Measurements from ENCODE around the gene FARSB.
"Not testable (repeated sequence)": the region's sequence is repeated elsewhere in the genome, so short reads cannot be mapped to it uniquely, and the experiment has no call there.

FARSB gene

DNA sequence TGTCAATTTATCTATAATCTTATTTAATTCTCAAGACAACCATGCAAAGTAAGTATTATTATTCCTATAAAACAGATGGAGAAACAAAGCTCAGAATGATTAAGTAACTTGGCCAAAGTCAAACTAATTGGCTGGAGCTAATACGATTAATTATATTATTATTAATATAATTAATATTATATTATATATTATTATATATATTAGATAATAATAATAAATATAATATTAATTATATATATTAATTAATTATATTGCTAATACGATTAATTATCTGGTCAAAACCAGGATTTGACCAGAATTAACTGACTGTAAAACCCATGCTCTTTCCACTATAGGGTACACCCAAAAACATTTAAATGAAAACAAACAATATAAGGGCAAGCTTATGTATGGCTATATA is 52.4 kb downstream of the FARSB start:
- ATAC-seq = no peak
- Mint-ChIP-seq H3K27me3 (no peaks in the 10 kb centered on the region), H3K36me3 (peaks cover 42% of the 10 kb centered on the region), H3K4me1 (no peaks in the 10 kb centered on the region), H3K4me3 (no peak overlapping the region), H3K9me3 (no peaks in the 10 kb centered on the region), H3K27ac (no peak overlapping the region)

DNA sequence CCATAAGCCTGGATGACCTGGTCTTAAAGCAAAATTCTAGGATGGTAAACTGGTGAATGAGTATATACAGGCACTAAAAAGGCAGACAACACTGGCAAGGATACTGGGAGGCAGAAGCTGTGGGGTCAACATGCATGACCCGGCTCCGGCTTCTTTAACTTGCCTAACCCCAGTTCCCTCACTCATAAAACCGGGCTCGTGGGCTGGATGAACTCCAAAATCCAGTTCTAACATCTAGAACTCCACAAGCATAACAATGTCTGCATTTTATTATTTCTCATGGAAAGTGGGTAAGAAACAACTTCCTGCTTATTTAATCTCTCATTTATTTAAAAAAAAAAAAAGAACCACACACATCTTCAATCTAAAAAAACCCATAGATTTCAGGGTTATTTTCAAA is 57.3 kb downstream of the FARSB start:
- H3K27ac Mint-ChIP-seq = no peak overlapping the region
- ATAC-seq = no peak
- peaks cover 48% of the 10 kb centered on the region for H3K36me3 Mint-ChIP-seq

DNA sequence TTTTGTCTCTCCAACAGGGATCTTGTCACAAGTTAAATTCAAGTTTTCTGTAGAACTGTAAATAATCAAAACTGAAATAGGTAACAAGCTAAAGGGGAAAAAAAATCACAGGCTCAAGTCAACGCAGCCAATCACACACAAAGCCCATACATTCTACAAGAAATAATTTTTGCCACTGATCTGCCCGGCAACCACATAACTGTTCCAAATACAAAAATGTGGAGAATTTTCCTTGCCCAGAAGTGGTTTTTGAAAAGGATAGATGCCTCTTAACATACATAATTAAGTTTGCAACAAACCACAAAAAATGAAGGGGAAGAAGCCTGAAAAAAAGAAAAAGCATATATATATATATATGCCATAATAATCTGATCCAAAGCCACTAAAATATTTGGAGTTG is 60.3 kb downstream of the FARSB start:
- Mint-ChIP-seq H3K27ac (no peak overlapping the region), H3K9me3 (no peaks in the 10 kb centered on the region), H3K36me3 (peaks cover 70% of the 10 kb centered on the region), H3K4me3 (no peak overlapping the region), H3K27me3 (no peaks in the 10 kb centered on the region), H3K4me1 (no peaks in the 10 kb centered on the region)
- no peak for ATAC-seq

More for the DNA sequence above, 57.3 kb downstream of the FARSB start:
- H3K27me3 Mint-ChIP-seq = no peaks in the 10 kb centered on the region
- no peaks in the 10 kb centered on the region for H3K4me1 Mint-ChIP-seq
- no peaks in the 10 kb centered on the region for H3K9me3 Mint-ChIP-seq
- H3K4me3 Mint-ChIP-seq = no peak overlapping the region

DNA sequence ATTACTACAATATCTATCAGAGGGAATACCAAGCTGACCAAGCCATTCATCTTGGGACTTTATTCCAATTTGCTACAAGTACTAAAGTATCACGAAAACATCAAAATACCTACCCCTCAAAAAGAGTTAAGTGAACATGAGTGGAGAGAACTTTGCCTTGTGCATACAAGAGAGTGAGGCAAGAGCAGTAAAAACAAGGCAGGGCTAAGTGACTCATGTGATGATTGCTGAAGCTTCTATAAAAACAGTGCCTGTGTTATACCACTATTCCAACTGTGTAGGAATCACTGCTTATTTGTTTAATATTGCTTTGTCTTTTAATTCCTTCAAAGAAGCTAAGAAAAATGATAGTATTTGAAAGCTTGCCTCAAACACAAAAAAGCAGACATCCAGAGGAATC is 61.2 kb downstream of the FARSB start:
- H3K9me3 Mint-ChIP-seq = no peaks in the 10 kb centered on the region
- no peaks in the 10 kb centered on the region for H3K27me3 Mint-ChIP-seq
- no peaks in the 10 kb centered on the region for H3K4me1 Mint-ChIP-seq
- no peak overlapping the region for H3K4me3 Mint-ChIP-seq
- peaks cover 75% of the 10 kb centered on the region for H3K36me3 Mint-ChIP-seq
- ATAC-seq = no peak
- no peak overlapping the region for H3K27ac Mint-ChIP-seq

DNA sequence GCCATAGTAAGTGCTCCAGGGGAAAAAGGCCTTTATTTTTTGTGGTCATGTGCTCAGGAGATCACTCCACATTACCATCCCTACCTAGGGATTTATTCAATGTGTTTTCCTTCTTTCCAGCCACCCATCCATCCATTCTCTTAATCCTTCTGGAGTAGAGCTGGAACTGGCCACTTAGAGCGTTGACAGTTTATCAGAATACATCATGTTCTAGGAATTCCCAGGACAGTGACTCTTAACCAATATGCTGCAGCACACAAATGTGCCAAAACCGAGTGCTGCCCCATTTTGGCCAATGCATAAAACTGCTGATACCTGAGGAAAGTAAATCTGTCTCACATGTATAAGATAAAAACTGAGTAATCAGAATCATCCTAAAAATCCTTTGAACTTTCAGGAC is 63.7 kb downstream of the FARSB start:
- no peak for ATAC-seq
- Mint-ChIP-seq H3K36me3 (peaks cover 73% of the 10 kb centered on the region), H3K4me3 (no peak overlapping the region), H3K9me3 (no peaks in the 10 kb centered on the region), H3K27ac (no peak overlapping the region), H3K4me1 (peaks cover 5% of the 10 kb centered on the region), H3K27me3 (no peaks in the 10 kb centered on the region)

DNA sequence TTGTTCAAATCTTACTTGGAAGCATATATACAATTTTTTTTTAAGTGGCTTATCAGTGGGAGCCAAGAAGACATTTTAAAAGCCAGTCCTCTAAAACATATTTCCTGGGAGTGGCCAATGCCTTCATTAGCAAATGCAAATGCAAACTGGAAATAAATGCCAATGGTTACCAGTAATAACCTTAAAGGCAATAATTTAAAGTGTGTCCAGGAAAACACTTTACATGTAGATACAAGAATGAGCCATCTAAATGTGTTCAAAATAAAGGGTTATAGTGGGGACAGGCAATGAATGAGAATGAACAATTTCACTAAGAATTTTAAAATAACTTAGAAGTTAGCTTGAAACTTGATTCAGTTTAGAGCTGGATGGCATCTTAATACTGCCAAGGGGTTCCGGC is 64.2 kb downstream of the FARSB start:
- H3K4me3 Mint-ChIP-seq = no peak overlapping the region
- H3K27ac Mint-ChIP-seq = no peak overlapping the region
- H3K4me1 Mint-ChIP-seq = peaks cover 8% of the 10 kb centered on the region
- ATAC-seq = no peak
- peaks cover 79% of the 10 kb centered on the region for H3K36me3 Mint-ChIP-seq
- no peaks in the 10 kb centered on the region for H3K9me3 Mint-ChIP-seq
- H3K27me3 Mint-ChIP-seq = no peaks in the 10 kb centered on the region

DNA sequence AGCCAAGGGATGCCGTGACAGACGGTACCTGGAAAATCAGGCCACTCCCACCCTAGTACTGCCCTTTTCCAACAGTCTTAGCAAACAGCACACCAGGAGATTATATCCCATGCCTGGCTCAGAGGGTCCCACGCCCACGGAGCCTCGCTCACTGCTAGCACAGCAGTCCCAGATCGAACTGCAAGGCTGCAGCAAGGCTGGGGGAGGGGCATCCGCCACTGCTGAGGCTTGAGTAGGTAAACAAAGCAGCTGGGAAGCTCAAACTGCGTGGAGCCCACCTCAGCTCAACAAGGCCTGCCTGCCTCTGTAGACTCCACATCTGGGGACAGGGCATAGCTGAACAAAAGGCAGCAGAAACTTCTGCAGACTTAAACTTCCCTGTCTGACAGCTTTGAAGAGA is 71.3 kb downstream of the FARSB start:
- H3K27me3 Mint-ChIP-seq, ATAC-seq, H3K4me3 Mint-ChIP-seq, H3K27ac Mint-ChIP-seq, H3K9me3 Mint-ChIP-seq: not testable (repeated sequence)
- H3K4me1 Mint-ChIP-seq = peaks cover 16% of the 10 kb centered on the region
- H3K36me3 Mint-ChIP-seq = peaks cover 70% of the 10 kb centered on the region

DNA sequence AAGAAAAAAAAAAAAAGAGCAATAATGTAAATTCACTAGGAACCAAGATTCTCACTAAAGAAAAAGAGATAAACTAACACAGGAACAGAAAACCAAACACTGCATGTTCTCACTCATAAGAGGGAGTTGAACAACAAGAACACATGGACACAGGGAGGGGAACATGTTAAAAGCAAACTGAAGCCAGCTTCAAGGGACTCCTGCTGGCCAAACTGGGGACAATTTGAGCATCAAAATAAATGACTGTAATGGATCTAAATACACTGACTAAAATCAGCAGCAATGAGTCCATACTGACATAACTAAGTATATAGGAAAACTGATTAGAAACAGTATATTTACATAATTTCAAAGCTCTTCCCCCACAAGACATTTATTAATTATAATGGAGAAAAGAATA is 73.0 kb downstream of the FARSB start:
- Mint-ChIP-seq H3K4me3 (no peak overlapping the region), H3K36me3 (peaks cover 65% of the 10 kb centered on the region), H3K27me3 (no peaks in the 10 kb centered on the region), H3K9me3 (no peaks in the 10 kb centered on the region), H3K4me1 (peaks cover 16% of the 10 kb centered on the region), H3K27ac (no peak overlapping the region)
- no peak for ATAC-seq

DNA sequence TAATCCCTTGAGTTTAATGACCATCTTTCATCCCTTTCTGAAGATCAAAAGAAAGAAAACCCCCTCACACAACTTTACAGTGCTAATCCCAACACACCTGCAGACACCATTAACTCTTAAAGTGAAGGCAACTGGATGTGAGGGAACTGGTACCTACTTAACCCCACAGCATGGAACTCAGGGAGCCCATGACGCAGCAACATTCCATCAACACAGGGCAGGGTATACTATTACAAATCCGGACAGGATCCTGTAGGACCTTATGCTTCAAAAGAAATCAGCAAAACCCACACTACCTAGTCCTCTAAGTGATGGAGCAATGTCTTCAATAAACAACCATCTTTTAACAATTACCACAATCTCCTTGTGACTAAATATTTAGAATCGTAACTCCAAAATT is 78.6 kb downstream of the FARSB start:
- H3K4me1 Mint-ChIP-seq = peaks cover 8% of the 10 kb centered on the region
- no peaks in the 10 kb centered on the region for H3K27me3 Mint-ChIP-seq
- H3K27ac Mint-ChIP-seq = no peak overlapping the region
- H3K9me3 Mint-ChIP-seq = no peaks in the 10 kb centered on the region
- no peak overlapping the region for H3K4me3 Mint-ChIP-seq
- no peak for ATAC-seq
- H3K36me3 Mint-ChIP-seq = peaks cover 54% of the 10 kb centered on the region

DNA sequence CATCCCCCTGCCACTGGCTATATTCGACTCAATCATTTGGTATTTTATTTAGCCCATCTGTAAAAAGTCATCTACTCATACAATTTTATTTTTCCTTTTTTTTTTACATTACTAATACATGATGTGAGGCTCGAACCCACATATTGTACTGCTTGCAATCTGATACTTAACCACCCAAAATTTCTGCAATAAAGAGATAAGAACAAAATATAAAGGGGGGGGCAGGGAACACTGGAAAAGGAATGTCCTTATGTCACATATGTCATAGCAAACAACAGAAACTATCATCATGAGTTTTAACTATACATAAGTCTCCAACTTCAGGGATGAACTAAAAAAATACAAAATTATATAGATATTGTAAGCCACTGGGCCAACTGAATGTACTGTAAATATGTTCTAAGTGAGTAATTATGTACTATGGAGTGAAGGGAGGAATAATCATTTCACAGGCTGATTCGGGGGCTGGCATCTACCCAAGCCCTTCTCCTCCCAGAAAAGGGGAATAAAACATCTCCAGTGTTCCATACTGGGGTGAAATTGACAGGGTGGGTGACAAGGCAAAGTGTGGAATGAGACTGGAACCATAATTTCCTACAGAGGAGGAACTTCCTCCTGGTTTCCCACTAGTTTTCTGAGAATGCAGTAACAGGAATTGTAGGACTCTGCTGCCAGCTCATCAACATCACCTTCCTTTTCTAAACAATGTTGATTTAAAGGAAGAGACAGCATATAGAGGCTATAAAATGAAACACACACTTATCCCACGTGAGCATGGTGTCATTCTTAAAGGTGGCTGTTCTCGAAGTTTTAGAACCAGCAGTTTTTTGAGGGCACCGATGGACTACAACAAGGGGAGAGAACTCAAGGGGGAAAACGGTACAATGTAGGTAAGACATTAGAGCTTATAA is 79.5 kb downstream of the FARSB start:
- no peak for ATAC-seq
- no peaks in the 10 kb centered on the region for H3K27me3 Mint-ChIP-seq
- no peak overlapping the region for H3K27ac Mint-ChIP-seq
- H3K4me1 Mint-ChIP-seq = peaks cover 8% of the 10 kb centered on the region
- H3K36me3 Mint-ChIP-seq = peaks cover 51% of the 10 kb centered on the region
- H3K4me3 Mint-ChIP-seq = no peak overlapping the region
- H3K9me3 Mint-ChIP-seq = no peaks in the 10 kb centered on the region

DNA sequence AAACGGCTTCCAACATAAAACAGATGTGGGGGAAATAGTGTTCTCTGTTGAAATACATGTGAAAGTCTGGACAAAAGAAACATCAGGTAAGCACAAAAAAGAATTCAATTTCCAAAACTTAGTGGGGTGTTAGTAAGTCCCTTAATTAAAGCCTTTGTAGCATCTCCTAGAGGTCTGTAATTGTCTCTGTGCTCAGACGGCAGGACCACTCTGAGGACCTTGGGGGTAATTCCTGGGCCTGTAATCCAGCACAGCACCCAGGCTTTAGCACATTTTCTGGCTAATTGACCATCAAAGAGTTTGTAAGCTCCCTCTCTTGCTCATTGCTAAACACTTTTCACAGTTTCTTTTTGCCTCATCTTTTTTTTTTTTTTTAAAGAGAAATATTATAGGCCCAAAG is 80.3 kb downstream of the FARSB start:
- H3K27me3 Mint-ChIP-seq = no peaks in the 10 kb centered on the region
- H3K36me3 Mint-ChIP-seq = peaks cover 53% of the 10 kb centered on the region
- H3K4me1 Mint-ChIP-seq = peaks cover 4% of the 10 kb centered on the region
- no peak overlapping the region for H3K4me3 Mint-ChIP-seq
- ATAC-seq = no peak
- H3K9me3 Mint-ChIP-seq = no peaks in the 10 kb centered on the region
- H3K27ac Mint-ChIP-seq = no peak overlapping the region

DNA sequence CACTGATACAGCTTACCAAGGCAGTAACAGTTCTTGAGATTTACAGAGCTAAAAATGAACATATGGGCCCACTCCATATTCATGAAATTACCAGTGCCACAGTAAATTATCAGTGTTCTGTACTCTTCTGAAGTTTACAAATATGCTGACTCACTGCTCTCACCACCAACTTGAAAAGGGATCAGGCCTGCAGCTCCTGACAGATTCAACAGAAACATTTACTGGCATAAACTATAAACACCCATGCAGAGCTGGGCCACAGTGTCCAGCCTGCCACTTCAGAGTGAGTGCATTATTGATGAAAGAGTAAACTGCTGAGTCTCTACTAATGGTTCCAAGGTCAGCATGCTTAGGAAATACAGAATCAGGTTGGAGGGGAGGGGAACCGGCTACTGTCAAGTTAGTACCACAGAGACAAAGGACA is 83.1 kb downstream of the FARSB start:
- Mint-ChIP-seq H3K4me1 (no peaks in the 10 kb centered on the region), H3K27ac (peak overlapping the region; percentile 53), H3K27me3 (no peaks in the 10 kb centered on the region), H3K4me3 (no peak overlapping the region), H3K36me3 (peaks cover 58% of the 10 kb centered on the region), H3K9me3 (no peaks in the 10 kb centered on the region)
- no peak for ATAC-seq

DNA sequence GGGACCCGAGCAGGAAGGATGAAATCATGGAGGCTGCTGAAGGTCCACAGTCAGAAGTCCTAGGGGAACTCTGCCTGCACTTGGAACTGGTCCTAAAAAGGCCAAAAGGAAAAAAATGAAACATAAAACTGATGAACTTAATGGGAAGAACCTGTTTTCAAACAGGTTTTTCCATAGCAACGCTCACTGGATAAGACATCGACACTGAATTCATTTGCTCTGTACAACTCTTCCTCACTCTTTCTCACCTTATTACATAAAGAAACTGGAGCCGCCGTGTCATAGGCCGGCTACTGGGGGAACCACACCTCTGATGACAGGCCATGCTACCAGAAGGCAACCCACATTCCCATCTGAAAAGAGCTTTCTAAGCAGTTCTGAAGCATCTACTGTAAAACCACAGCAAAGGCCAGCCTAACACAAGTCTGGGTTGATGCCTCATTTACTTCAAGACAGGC is 83.6 kb downstream of the FARSB start:
- no peak for ATAC-seq
- no peaks in the 10 kb centered on the region for H3K9me3 Mint-ChIP-seq
- H3K4me1 Mint-ChIP-seq = no peaks in the 10 kb centered on the region
- no peaks in the 10 kb centered on the region for H3K27me3 Mint-ChIP-seq
- peak overlapping the region; percentile 53 for H3K27ac Mint-ChIP-seq
- peaks cover 58% of the 10 kb centered on the region for H3K36me3 Mint-ChIP-seq
- H3K4me3 Mint-ChIP-seq = no peak overlapping the region

DNA sequence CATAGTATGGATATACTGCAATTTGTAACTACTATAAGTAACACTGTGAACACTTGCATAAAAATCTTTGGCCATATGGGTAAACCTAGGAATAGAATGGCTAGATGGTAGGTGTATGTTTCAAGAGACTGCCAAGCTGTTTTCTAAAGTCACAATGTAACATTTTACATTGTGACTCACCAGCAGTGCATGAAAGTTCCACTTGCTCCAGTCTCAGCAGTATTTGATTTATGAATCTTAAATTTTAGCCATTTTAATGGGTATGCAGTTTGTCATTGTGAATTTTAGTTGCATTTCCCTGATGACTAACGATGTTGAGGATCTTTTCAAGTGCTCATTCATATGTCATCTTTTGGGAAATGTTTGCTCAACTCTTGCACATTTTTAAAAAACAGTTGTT is 86.1 kb downstream of the FARSB start:
- H3K4me1 Mint-ChIP-seq = no peaks in the 10 kb centered on the region

DNA sequence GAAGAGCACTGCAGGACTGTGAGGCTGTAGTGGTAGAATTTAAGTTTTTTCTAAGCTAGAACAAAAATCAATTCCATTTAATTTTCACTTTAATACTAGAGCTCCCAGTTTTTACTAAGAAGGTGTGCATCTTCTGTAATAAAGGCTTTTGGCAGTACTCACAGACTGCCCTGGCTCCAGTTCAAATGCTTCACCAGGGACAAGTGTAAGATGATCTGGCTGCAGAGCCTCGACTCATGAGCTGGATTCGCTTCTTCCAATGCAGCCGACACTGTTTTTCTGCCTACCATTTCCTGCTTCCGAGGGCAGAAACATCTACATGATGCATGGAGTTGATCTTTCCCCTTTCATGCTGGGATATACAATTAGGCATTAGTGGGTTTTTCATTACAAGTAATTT is 87.0 kb downstream of the FARSB start:
- peaks cover 43% of the 10 kb centered on the region for H3K36me3 Mint-ChIP-seq
- H3K27me3 Mint-ChIP-seq = no peaks in the 10 kb centered on the region
- H3K27ac Mint-ChIP-seq = no peak overlapping the region
- H3K4me3 Mint-ChIP-seq = no peak overlapping the region
- no peaks in the 10 kb centered on the region for H3K9me3 Mint-ChIP-seq
- ATAC-seq = no peak
- H3K4me1 Mint-ChIP-seq = no peaks in the 10 kb centered on the region

More for the DNA sequence above, 86.1 kb downstream of the FARSB start:
- Mint-ChIP-seq H3K27me3 (no peaks in the 10 kb centered on the region), H3K27ac (no peak overlapping the region), H3K9me3 (no peaks in the 10 kb centered on the region), H3K4me3 (no peak overlapping the region), H3K36me3 (peaks cover 52% of the 10 kb centered on the region)
- no peak for ATAC-seq

DNA sequence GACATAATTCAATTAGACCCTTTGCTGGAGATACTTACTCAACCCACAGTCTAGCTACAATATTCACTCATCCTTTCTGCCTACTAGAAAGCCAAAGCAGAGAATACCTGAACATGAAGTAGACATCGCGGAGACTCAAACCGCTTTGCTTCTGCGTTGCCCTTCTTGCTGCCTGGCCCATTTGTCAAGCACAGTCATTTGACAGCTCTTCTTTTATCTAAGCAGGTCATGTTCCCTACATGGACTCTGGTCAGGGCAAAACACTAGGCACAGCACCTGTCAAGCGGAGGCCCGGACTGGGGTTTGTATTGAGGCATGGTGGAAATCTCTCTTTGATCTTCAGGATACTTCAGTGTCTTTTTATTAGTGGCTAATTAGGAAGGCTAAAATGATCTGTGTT is 89.7 kb downstream of the FARSB start:
- H3K4me1 Mint-ChIP-seq = no peaks in the 10 kb centered on the region

More for the DNA sequence above, 89.7 kb downstream of the FARSB start:
- H3K9me3 Mint-ChIP-seq = no peaks in the 10 kb centered on the region
- no peak overlapping the region for H3K4me3 Mint-ChIP-seq
- no peak overlapping the region for H3K27ac Mint-ChIP-seq
- ATAC-seq = no peak
- peaks cover 32% of the 10 kb centered on the region for H3K36me3 Mint-ChIP-seq
- no peaks in the 10 kb centered on the region for H3K27me3 Mint-ChIP-seq
